Naive B cell (primary cell): ENCODE results near the gene PAX2. TPM values are rescaled to one million over a fixed set of nuclear protein-coding genes. Genes with fewer than 3 reads are reported as not detected.

ENCODE experiments used
- ATAC-seq, 2 donors: fragments of 150-1000 bp; cut with Tn5 transposase; 2 replicates each; pipeline ENCODE4 v1.10.0; 2021; ENCODE audit warnings: low read depth in 2 of 2, mild to moderate bottlenecking in 2 of 2, moderate library complexity in 2 of 2
- DNase-seq: peaks from one replicate; pipeline ENCODE4 v3.0.0; 2022
- H3K27ac Mint-ChIP-seq, 6 donors: one replicate each; pipeline ENCODE4 v1.8.0; 2020 to 2022; ENCODE audit warnings: mild to moderate bottlenecking in 6 of 6, mixed read lengths in 6 of 6, moderate library complexity in 5 of 6, inconsistent platforms in 2 of 6
- H3K27me3 Mint-ChIP-seq, 3 donors: one replicate each; pipeline ENCODE4 v1.8.0; 2021 to 2022; ENCODE audit warnings: mixed read lengths in 3 of 3, mild to moderate bottlenecking in 1 of 3
- H3K36me3 Mint-ChIP-seq, 2 donors: one replicate each; pipeline ENCODE4 v1.8.0; 2020 to 2022; ENCODE audit warnings: mixed read lengths in 2 of 2, inconsistent platforms in 1 of 2, mild to moderate bottlenecking in 1 of 2
- H3K4me1 Mint-ChIP-seq, 3 donors: one replicate each; pipeline ENCODE4 v1.8.0; 2020 to 2022; ENCODE audit warnings: mixed read lengths in 3 of 3, inconsistent platforms in 1 of 3, mild to moderate bottlenecking in 1 of 3, moderate library complexity in 1 of 3
- H3K4me3 Mint-ChIP-seq, 8 donors: one replicate each; pipeline ENCODE4 v1.8.0; 2020 to 2022; ENCODE audit warnings: mild to moderate bottlenecking in 8 of 8, mixed read lengths in 8 of 8, moderate library complexity in 8 of 8, inconsistent platforms in 2 of 8
- H3K9me3 Mint-ChIP-seq, 7 donors: one replicate each; pipeline ENCODE4 v1.8.0; 2020 to 2022; ENCODE audit warnings: mixed read lengths in 7 of 7, mild to moderate bottlenecking in 5 of 7, inconsistent platforms in 2 of 7, moderate library complexity in 1 of 7
- polyA plus RNA-seq, 6 donors: library from polyadenylated mRNA; unstranded; fragments of 300-500 nt; fragmentation: Illumina TruSeq; gene quantifications; one replicate each; pipeline ENCODE4 v1.2.3, GENCODE V29; 2021; ENCODE audit warnings: low read depth in 6 of 6

PAX2 gene
- polyA plus RNA-seq, 6 donors from 2014 or later: not detected

GRCh38 chr10:100736809-100737354 lies 8.5 kb upstream of the PAX2 start:
- ATAC-seq: no peak
- Mint-ChIP-seq H3K4me1 (peaks cover 28 to 53% (median 40%) of the 10 kb centered on the region in 3 donors), H3K36me3 (peaks cover 5 to 14% of the 10 kb centered on the region in 2 donors), H3K27me3 (peaks cover 68 to 92% (median 91%) of the 10 kb centered on the region in 3 donors), H3K27ac (peak overlapping the region in 1 of 6 donors; percentile 14), H3K4me3 (peak overlapping the region; percentile 1 to 82 (median 66)), H3K9me3 (peaks cover 0 to 3% (median 0%) of the 10 kb centered on the region in 7 donors)
- no peak for DNase-seq

- peaks cover 67 to 92% (median 91%) of the 10 kb centered on the region in 3 donors for H3K27me3 Mint-ChIP-seq
Observed at GRCh38 chr10:100737355-100738054, 7.9 kb upstream of the PAX2 start.

DNA sequence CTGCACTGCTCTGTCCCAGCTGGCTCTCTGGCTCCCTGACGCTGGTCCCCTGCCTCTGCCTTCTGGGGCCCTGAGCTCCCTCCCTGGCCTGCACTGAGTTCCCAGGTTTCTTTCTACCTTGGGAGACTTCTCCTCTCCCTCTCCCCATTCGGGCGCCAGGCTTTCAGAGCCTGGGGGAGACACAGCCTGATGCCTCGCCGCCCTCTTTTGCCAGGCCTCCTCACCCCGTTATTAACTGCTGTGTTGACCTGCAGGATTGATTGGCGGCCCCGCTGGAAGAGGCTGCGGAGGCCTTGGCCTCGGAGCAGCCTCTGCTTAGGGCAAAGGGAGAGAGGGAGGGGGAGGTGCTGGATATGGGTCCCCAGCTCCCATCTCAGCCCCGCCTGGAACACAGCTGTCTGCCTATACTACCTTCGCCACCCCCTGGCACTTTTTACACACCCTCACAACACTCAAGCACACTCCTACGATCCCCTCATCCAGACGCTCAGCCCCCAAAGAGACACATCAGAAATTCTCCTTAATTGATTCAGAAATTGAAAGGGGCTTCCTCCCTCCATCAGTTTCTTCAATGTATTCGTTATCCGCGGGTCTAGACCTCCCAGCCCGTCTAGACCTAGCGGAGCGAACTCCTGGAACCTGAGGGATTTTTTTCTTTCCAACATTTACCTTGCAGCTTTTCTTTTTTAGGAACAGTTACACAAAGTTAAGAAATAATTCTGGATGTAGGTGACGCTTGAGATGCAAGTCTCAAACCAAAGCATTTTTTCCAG lies 7.1 kb upstream of the PAX2 start:
- Mint-ChIP-seq H3K27me3 (peaks cover 67 to 92% (median 91%) of the 10 kb centered on the region in 3 donors), H3K36me3 (peaks cover 5 to 7% of the 10 kb centered on the region in 2 donors), H3K4me3 (peak overlapping the region in 7 of 8 donors; percentile 40 to 88 (median 67)), H3K27ac (no peak overlapping the region), H3K4me1 (peaks cover 31 to 59% (median 52%) of the 10 kb centered on the region in 3 donors), H3K9me3 (peaks cover 0 to 3% (median 0%) of the 10 kb centered on the region in 7 donors)
- ATAC-seq: no peak
- DNase-seq: no peak

More at GRCh38 chr10:100737355-100738054, 7.9 kb upstream of the PAX2 start:
- H3K9me3 Mint-ChIP-seq: peaks cover 0 to 3% (median 0%) of the 10 kb centered on the region in 7 donors
- H3K4me1 Mint-ChIP-seq: peaks cover 24 to 52% (median 46%) of the 10 kb centered on the region in 3 donors
- peak overlapping the region in 1 of 6 donors; percentile 59 for H3K27ac Mint-ChIP-seq
- peaks cover 5 to 8% of the 10 kb centered on the region in 2 donors for H3K36me3 Mint-ChIP-seq
- peak overlapping the region; percentile 23 to 88 (median 70) for H3K4me3 Mint-ChIP-seq
- ATAC-seq (no peak), DNase-seq (no peak)

DNA sequence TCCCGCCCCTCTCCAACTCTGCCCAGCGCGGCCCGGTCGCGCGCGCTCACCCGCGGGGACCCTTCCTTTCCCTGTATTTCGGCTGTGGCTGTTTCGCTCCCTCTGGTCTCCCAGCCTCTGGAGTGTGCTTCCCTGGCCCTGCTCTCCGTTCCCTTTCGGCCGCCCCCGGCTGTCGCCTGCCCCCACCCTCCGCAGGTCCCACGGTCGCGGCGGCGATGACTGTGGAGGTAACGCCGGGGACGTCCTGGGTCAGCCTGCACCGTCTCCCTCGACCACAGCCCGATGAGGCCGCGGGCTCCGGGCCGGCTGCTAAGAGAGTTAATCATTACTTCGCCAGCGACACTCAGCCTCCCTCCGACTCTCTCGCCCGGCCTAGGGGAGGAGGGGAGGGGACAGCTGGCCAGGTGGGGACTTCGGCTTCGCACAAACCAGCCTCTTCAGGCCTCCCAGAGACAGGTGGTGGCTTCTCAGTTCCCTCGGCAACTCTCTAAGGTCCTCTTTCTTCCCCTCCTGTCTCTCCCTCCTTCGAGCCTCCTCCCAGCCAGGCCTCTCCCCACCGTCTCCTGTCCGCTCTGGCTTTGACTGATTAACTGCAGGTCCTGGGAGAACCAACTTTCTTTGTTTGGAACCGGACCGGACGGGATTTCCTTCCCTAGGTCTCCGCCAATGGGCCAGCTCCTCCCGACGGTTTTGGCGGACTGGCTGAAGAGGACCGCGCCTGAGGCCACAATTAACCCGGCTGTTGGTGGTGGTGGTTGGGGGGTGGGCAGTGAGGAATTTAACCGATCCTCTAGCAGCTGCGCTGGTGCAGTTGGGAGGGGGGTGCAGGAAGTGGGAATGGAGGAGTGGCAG lies 5.6 kb upstream of the PAX2 start:
- Mint-ChIP-seq H3K4me3 (peak overlapping the region in 4 of 8 donors; percentile 17 to 42 (median 22)), H3K27me3 (peaks cover 69 to 94% (median 91%) of the 10 kb centered on the region in 3 donors)

DNA sequence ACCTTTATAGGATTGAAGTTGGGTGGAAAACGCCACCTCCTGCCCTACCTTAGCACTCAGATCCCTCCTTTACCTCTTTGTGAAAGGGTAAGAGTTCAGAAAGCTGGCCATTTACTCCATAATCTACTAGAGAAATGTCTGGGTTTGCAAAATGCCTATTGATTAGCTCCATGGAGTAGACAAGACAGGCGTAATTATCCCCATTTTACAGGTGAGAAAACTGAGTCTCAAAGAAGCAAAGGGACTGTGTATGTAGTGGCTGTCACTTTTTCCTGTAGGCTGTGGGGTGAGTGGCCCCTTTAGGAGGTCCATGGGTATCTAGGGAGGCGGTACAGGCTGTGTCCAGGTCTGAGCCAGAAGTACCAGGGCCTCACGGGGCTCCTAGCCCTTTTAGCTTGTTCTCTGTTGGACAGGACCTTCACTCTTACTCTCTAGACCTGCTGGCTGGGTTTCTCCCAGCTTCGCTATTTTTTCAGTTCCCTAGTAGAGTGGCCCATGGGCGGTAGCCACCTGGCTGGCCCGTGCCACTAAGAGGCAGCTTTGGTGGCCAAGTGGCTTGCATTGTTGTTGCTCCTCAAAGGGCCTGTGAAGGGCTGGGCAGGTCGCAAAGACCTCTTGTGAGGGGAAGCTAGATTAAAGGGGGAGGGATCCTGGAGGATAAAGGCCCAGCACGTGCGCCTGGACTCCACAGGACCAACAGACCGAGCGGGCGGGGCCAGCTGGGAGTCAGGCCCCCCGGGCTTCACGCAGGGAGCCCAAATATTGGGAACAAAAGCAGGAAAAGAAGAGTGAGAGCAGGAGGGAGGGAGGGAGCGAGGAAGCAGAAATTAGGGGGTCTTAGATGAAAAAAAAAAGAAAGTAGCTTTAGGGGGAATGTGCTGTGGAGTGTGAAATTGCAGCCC lies 4.7 kb upstream of the PAX2 start:
- Mint-ChIP-seq H3K9me3 (peaks cover 0 to 3% (median 0%) of the 10 kb centered on the region in 7 donors), H3K27ac (peak overlapping the region in 1 of 6 donors; percentile 26), H3K4me1 (peaks cover 41 to 64% (median 63%) of the 10 kb centered on the region in 3 donors), H3K36me3 (no peaks in the 10 kb centered on the region), H3K27me3 (peaks cover 72 to 90% (median 84%) of the 10 kb centered on the region in 3 donors), H3K4me3 (peak overlapping the region in 4 of 8 donors; percentile 6 to 71 (median 42))
- no peak for ATAC-seq
- no peak for DNase-seq

More for the DNA sequence above, 5.6 kb upstream of the PAX2 start:
- H3K36me3 Mint-ChIP-seq: peaks cover under 1 to 6% of the 10 kb centered on the region in 2 donors
- no peak for DNase-seq
- peaks cover 45 to 66% (median 65%) of the 10 kb centered on the region in 3 donors for H3K4me1 Mint-ChIP-seq
- peaks cover 0 to 3% (median 0%) of the 10 kb centered on the region in 7 donors for H3K9me3 Mint-ChIP-seq
- no peak for ATAC-seq
- peak overlapping the region in 1 of 6 donors; percentile 37 for H3K27ac Mint-ChIP-seq

DNA sequence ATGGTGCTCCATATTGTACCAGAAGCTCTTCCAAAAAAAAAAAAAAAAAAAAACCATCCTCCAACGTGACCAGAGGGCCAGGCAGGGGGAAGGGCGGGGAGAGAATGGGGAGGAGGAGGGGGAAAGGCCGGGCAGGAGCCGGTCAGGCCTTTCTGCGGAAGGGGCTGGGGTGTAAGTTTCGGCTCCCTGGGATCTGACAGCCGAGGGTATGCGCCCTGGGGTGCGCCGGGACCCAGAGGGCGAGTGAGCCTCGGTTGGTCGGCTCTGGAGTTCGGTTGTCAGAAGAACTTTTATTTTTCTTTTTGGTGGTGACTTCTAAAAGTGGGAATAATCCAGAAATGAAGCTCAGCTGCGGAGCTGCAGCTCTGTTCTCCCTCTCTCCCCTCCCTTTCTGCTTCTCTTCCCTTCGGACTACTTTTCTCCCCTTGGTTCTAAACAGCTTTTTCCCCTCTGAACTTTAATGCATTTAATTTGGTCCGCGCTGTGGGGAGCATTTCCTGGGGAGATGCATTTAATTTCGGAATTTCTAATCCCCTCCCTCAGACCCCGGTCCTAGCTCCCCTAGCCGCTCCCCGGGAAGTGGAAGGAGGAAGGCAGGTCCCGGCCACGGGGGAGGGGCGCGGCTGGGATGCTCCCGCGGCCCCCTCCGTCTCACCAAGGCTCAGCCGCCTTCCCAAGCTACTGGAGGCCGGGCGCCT lies 3.9 kb upstream of the PAX2 start:
- DNase-seq: no peak
- Mint-ChIP-seq H3K4me3 (peak overlapping the region in 2 of 8 donors; percentile 47 to 70), H3K9me3 (peaks cover 0 to 3% (median 0%) of the 10 kb centered on the region in 7 donors), H3K36me3 (peaks cover 0 to 7% of the 10 kb centered on the region in 2 donors), H3K27ac (peak overlapping the region in 1 of 6 donors; percentile 26), H3K27me3 (peaks cover 71 to 92% (median 90%) of the 10 kb centered on the region in 3 donors), H3K4me1 (peaks cover 47 to 69% (median 67%) of the 10 kb centered on the region in 3 donors)
- ATAC-seq: no peak

DNA sequence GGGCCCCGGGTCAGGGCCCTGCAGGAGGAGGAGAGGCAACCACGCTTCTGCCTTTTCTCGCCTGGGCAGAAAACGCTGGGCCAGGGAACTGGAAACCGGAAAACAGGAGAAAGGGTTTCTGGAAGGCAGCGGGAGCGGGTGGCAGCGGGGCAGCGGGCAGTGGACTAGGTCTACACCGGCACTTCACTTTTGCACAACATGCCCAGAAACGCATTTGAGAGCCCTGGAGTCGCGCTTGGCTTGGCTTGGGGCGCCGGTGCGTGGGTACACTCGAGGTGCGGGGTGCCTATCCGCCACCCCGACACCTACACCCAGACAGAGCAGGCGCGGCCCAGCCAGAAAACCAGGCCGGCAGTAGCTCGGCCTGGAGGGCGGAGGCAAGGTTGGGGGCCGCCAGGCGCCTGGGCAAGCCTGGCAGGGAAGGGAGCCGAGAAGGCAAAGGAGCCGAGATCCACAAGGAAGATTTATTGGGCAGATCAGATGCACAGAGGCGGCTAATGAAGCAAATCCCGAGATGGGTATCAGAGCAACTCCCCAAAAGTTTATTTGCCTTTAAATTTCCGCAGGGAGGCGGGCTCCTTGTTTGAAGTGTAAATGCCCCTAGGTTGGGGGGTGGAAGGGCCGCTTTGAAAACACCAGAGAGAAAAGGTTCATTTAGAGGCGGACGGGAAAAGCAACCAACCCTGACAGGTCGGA lies 3.2 kb upstream of the PAX2 start:
- Mint-ChIP-seq H3K4me1 (peaks cover 48 to 70% (median 67%) of the 10 kb centered on the region in 3 donors), H3K36me3 (peaks cover 0 to 14% of the 10 kb centered on the region in 2 donors), H3K27ac (peak overlapping the region in 1 of 6 donors; percentile 33), H3K4me3 (peak overlapping the region; percentile 36 to 81 (median 72)), H3K9me3 (peaks cover 0 to 6% (median 0%) of the 10 kb centered on the region in 7 donors), H3K27me3 (peaks cover 71 to 92% (median 90%) of the 10 kb centered on the region in 3 donors)
- ATAC-seq: no peak
- DNase-seq: no peak

DNA sequence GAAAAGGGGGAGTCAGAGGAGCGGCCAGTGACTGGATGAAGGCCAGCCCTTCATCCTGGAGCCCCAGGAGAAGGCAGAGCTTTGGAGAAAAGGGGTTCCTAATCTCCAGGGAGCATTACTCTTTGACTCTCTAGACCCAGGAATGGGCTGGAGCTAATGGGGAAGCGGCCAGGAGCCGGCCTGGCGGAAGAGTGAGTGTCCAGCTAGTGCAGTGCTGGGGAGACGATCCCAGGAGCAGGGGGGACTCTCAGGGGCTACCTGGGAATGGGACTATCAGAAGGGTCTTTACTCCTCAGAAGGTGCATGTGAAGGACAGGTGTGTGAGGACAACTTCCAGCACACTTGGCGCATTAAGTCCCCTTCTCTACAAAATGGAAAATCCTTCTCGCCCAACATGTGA lies 2.4 kb upstream of the PAX2 start:
- peaks cover 0 to 7% (median 0%) of the 10 kb centered on the region in 7 donors for H3K9me3 Mint-ChIP-seq
- H3K36me3 Mint-ChIP-seq: peaks cover 0 to 15% of the 10 kb centered on the region in 2 donors
- ATAC-seq (no peak), DNase-seq (no peak)
- H3K4me1 Mint-ChIP-seq: peaks cover 50 to 66% (median 62%) of the 10 kb centered on the region in 3 donors
- H3K27ac Mint-ChIP-seq: peak overlapping the region in 1 of 6 donors; percentile 59
- H3K27me3 Mint-ChIP-seq: peaks cover 70 to 89% (median 87%) of the 10 kb centered on the region in 3 donors
- peak overlapping the region in 6 of 8 donors; percentile 74 to 81 (median 77) for H3K4me3 Mint-ChIP-seq

GRCh38 chr10:100743626-100744135 lies 1.7 kb upstream of the PAX2 start:
- Mint-ChIP-seq H3K27ac (peak overlapping the region in 2 of 6 donors; percentile 11 to 70), H3K4me1 (peaks cover 43 to 66% (median 63%) of the 10 kb centered on the region in 3 donors), H3K27me3 (peaks cover 66 to 88% (median 81%) of the 10 kb centered on the region in 3 donors), H3K4me3 (peak overlapping the region; percentile 62 to 82 (median 77)), H3K36me3 (peaks cover 0 to 15% of the 10 kb centered on the region in 2 donors), H3K9me3 (peaks cover 0 to 7% (median 0%) of the 10 kb centered on the region in 7 donors)
- peak; percentile 35 for DNase-seq
- peak; percentile 60 to 63 for ATAC-seq
